ENCODE data around the gene NAA35.
"Not testable (repeated sequence)": the region's sequence is repeated elsewhere in the genome, so short reads cannot be mapped to it uniquely, and the experiment has no call there.

Gene NAA35

GRCh38 chr9:86034863-86035734 is 94.2 kb downstream of the NAA35 start:
- no peak for DNase-seq

GRCh38 chr9:86035827-86036440 is 95.0 kb downstream of the NAA35 start:
- DNase-seq, result no peak

GRCh38 chr9:86036555-86036954 is 95.6 kb downstream of the NAA35 start:
- no peak for DNase-seq

GRCh38 chr9:86039991-86040860 is 99.3 kb downstream of the NAA35 start:
- DNase-seq, result no peak

- DNase-seq, result no peak
Observed at GRCh38 chr9:86040861-86041155, 99.9 kb downstream of the NAA35 start.

GRCh38 chr9:86041311-86041741 is 100.4 kb downstream of the NAA35 start:
- no peak for DNase-seq

GRCh38 chr9:86042199-86042978 is 101.4 kb downstream of the NAA35 start:
- no peak for DNase-seq

GRCh38 chr9:86043586-86043985 is 102.6 kb downstream of the NAA35 start:
- no peak for DNase-seq

GRCh38 chr9:86043999-86044398 is 103.1 kb downstream of the NAA35 start:
- DNase-seq, result no peak

GRCh38 chr9:86045654-86046053 is 104.7 kb downstream of the NAA35 start:
- DNase-seq, result no peak

GRCh38 chr9:86046071-86046636 is 105.2 kb downstream of the NAA35 start:
- DNase-seq, result no peak

- DNase-seq, result no peak
Observed at GRCh38 chr9:86046930-86047341, 106.0 kb downstream of the NAA35 start.

GRCh38 chr9:86047361-86047760 is 106.4 kb downstream of the NAA35 start:
- no peak for DNase-seq

- DNase-seq, result not testable (repeated sequence)
Observed at GRCh38 chr9:86048018-86048742, 107.2 kb downstream of the NAA35 start.

GRCh38 chr9:86052556-86053468 is 111.9 kb downstream of the NAA35 start:
- DNase-seq, result no peak

GRCh38 chr9:86054695-86055094 is 113.7 kb downstream of the NAA35 start:
- DNase-seq, result no peak

- DNase-seq, result no peak
Observed at GRCh38 chr9:86057491-86057890, 116.5 kb downstream of the NAA35 start.

- no peak for DNase-seq
Observed at GRCh38 chr9:86061972-86062739, 121.2 kb downstream of the NAA35 start.

GRCh38 chr9:86062845-86063693 is 122.1 kb downstream of the NAA35 start:
- no peak for DNase-seq

Data from effector CD8-positive, alpha-beta T cell (primary cell).